ENCODE results near the gene ALOX15B.
"Not testable (repeated sequence)": the region's sequence is repeated elsewhere in the genome, so short reads cannot be mapped to it uniquely, and the experiment has no call there.

The ALOX15B gene

GRCh38 chr17:8075574-8076342 lies 36.9 kb downstream of the ALOX15B start:
- H3K4me3 ChIP-seq (replicated peaks in 1 of 2; ENCODE audit: low read depth in 2 of 2, low read length in 2 of 2) = no peak overlapping the region
- no peak for TF ChIP-seq CTCF (IDR thresholded peaks at IDR 0.05; ENCODE audit: low read depth, low read length)
- DNase-seq (ENCODE audit: low read depth in 2 of 2) = no peak

GRCh38 chr17:8076502-8077266 lies 37.8 kb downstream of the ALOX15B start:
- TF ChIP-seq CTCF (IDR thresholded peaks at IDR 0.05; ENCODE audit: low read depth, low read length) = no peak
- no peak for DNase-seq (ENCODE audit: low read depth in 2 of 2)
- no peak overlapping the region for H3K4me3 ChIP-seq (replicated peaks in 1 of 2; ENCODE audit: low read depth in 2 of 2, low read length in 2 of 2)

GRCh38 chr17:8077939-8078338 lies 39.1 kb downstream of the ALOX15B start:
- DNase-seq (ENCODE audit: low read depth in 2 of 2); H3K4me3 ChIP-seq (replicated peaks in 1 of 2; ENCODE audit: low read depth in 2 of 2, low read length in 2 of 2): not testable (repeated sequence)

GRCh38 chr17:8079291-8080207 lies 40.7 kb downstream of the ALOX15B start:
- peak overlapping the region; percentile 31 to 46 for H3K4me3 ChIP-seq (replicated peaks in 1 of 2; ENCODE audit: low read depth in 2 of 2, low read length in 2 of 2)
- peak; percentile 53 to 54 for DNase-seq (ENCODE audit: low read depth in 2 of 2)
- peak; percentile 76 for TF ChIP-seq CTCF (IDR thresholded peaks at IDR 0.05; ENCODE audit: low read depth, low read length)

GRCh38 chr17:8080208-8080798 lies 41.4 kb downstream of the ALOX15B start:
- no peak for TF ChIP-seq CTCF (IDR thresholded peaks at IDR 0.05; ENCODE audit: low read depth, low read length)
- no peak for DNase-seq (ENCODE audit: low read depth in 2 of 2)
- peak overlapping the region in 1 of 2 donors; percentile 4 for H3K4me3 ChIP-seq (replicated peaks in 1 of 2; ENCODE audit: low read depth in 2 of 2, low read length in 2 of 2)

GRCh38 chr17:8080799-8081219 lies 42.0 kb downstream of the ALOX15B start:
- DNase-seq (ENCODE audit: low read depth in 2 of 2) = no peak
- no peak overlapping the region for H3K4me3 ChIP-seq (replicated peaks in 1 of 2; ENCODE audit: low read depth in 2 of 2, low read length in 2 of 2)
- TF ChIP-seq CTCF (IDR thresholded peaks at IDR 0.05; ENCODE audit: low read depth, low read length) = no peak

All from cardiac fibroblast (primary cell).